Lung (tissue), 12 donors: ENCODE data around the gene SERPING1. TPM values are rescaled to one million over a fixed set of nuclear protein-coding genes. Genes with fewer than 3 reads are reported as not detected.
A peak's percentile ranks its signal among the peaks of the same experiment; 100 is the strongest.

Experiments
- ATAC-seq: fragments of 200-7000 bp; cut with Tn5 transposase; one replicate; pipeline ENCODE4 v1.9.1; 2020; ENCODE audit warnings: moderate number of reproducible peaks; ENCODE audit not compliant: insufficient read depth, low FRiP score
- DNase-seq, 3 donors: peaks; one replicate each; pipeline ENCODE4 v3.0.0-alpha.2; 2013 to 2017
- H3K27ac ChIP-seq, 2 donors: one replicate each; pipeline ENCODE4 v1.5.1; 2013; ENCODE audit warnings: mild to moderate bottlenecking in 2 of 2, moderate library complexity in 2 of 2, control low read depth in 1 of 2, inconsistent platforms in 1 of 2, low read depth in 1 of 2, low read length in 1 of 2
- H3K27me3 ChIP-seq, 3 donors: one replicate each; pipeline ENCODE4 v1.5.1; 2013; ENCODE audit warnings: low read length in 2 of 3; ENCODE audit not compliant: control insufficient read depth in 3 of 3, insufficient read depth in 3 of 3
- H3K36me3 ChIP-seq, 4 donors: one replicate each; pipeline ENCODE4 v1.5.1; 2013; ENCODE audit warnings: low read length in 4 of 4, mild to moderate bottlenecking in 1 of 4, moderate library complexity in 1 of 4; ENCODE audit not compliant: control insufficient read depth in 4 of 4, insufficient read depth in 4 of 4
- H3K4me1 ChIP-seq, 5 donors: one replicate each; pipeline ENCODE4 v1.5.1; 2013; ENCODE audit warnings: low read length in 5 of 5, mild to moderate bottlenecking in 2 of 5, moderate library complexity in 1 of 5; ENCODE audit not compliant: control insufficient read depth in 5 of 5, insufficient read depth in 5 of 5
- H3K4me3 ChIP-seq: one replicate; pipeline ENCODE4 v1.5.1; 2013; ENCODE audit warnings: mild to moderate bottlenecking, control low read depth, moderate library complexity
- H3K9ac ChIP-seq, 2 donors: one replicate each; pipeline ENCODE4 v1.5.1; 2013; ENCODE audit warnings: low read length in 2 of 2, control low read depth in 1 of 2; ENCODE audit not compliant: insufficient read depth in 1 of 2
- H3K9me3 ChIP-seq, 4 donors: one replicate each; pipeline ENCODE4 v1.5.1; 2013; ENCODE audit warnings: low read length in 3 of 4, mild to moderate bottlenecking in 1 of 4, moderate library complexity in 1 of 4; ENCODE audit not compliant: control insufficient read depth in 4 of 4, insufficient read depth in 3 of 4
- WGBS, 2 donors: extraction: QIAGEN DNeasy Blood & Tissue Kit; methylation state at CpG; one replicate each; pipeline ENCODE4 v1.1.7; 2013; 5-methylcytosine and 5-hydroxymethylcytosine counted together
- polyA plus RNA-seq, 2 donors: library from polyadenylated mRNA; stranded (reverse); fragments of 200-250 nt; gene quantifications; one replicate each; pipeline ENCODE4 v1.2.1, GENCODE V29; 2013
- total RNA-seq, 2 donors: library from RNA; depleted of rRNA in 1 of 2; stranded (reverse); fragments of >200 nt in 1 of 2; gene quantifications; one replicate each; pipeline ENCODE4 v1.2.1, GENCODE V29; 2014 to 2021
- TF ChIP-seq, protein P1 (sequence below): IDR thresholded peaks from 2 replicates; pipeline ENCODE4 v1.5.1; 2012; ENCODE audit warnings: mild to moderate bottlenecking; ENCODE audit errors: control extremely low read depth, extremely low read depth
- donor health status: control.
- donor health status: control.
- donor health status: Bipolar disorder and iron deficiency.
- donor health status: healthy.
- donor health status: DM: yes; HTN: yes; CAD: no.

The SERPING1 gene
- total and polyA plus RNA-seq, 4 donors, result 102 to 418 (median 310) TPM

DNA sequence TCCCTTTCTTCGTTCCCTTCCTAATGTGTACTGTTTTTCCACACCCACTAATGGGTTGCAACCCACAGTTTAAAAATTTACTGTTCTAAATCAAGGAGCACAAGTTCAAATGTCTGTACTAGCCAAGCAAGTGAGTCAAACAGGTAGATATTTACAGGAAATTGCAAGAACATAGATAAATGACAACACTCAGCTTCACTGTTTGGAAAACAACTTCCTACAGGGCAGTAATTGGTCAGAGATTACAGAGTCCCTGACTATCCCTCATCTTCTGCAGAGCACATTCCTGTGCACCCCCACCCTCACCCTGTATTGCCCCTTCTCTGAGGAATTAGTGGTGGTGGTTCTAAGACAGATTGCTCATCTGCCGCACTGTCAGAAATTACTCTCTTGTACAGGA, 1.9 kb downstream of the SERPING1 start:
- 22 to 52% methylated on average over 2 of the region's 2 CpGs for WGBS, 2 donors
- no peak for ATAC-seq

DNA sequence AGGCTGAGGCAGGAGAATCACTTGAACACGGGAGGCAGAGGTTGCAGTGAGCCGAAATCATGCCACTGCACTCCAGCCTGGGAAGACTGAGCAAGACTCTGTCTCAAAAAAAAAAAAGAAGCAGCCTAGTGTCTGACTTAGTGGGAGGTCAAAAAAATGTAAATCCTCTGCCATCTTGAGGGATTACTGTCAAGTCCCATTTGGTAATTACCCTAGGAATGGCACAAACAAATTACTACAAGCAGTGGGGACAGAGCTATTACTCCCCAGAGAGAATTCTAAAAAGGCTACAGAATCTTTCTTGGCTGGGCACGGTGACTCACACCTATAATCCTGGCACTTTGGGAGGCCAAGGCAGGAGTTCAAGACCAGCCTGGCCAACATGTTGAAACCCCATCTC, 3.8 kb downstream of the SERPING1 start:
- no peaks in the 10 kb centered on the region for H3K9me3 ChIP-seq
- ATAC-seq (no peak), DNase-seq (no peak)
- peaks cover 0 to 12% (median 8%) of the 10 kb centered on the region in 4 donors for H3K36me3 ChIP-seq
- H3K4me3 ChIP-seq, result no peak overlapping the region
- peaks cover 4 to 34% (median 15%) of the 10 kb centered on the region in 5 donors for H3K4me1 ChIP-seq
- no peak overlapping the region for H3K9ac ChIP-seq
- H3K27me3 ChIP-seq, result no peaks in the 10 kb centered on the region
- TF ChIP-seq, protein P1, sequence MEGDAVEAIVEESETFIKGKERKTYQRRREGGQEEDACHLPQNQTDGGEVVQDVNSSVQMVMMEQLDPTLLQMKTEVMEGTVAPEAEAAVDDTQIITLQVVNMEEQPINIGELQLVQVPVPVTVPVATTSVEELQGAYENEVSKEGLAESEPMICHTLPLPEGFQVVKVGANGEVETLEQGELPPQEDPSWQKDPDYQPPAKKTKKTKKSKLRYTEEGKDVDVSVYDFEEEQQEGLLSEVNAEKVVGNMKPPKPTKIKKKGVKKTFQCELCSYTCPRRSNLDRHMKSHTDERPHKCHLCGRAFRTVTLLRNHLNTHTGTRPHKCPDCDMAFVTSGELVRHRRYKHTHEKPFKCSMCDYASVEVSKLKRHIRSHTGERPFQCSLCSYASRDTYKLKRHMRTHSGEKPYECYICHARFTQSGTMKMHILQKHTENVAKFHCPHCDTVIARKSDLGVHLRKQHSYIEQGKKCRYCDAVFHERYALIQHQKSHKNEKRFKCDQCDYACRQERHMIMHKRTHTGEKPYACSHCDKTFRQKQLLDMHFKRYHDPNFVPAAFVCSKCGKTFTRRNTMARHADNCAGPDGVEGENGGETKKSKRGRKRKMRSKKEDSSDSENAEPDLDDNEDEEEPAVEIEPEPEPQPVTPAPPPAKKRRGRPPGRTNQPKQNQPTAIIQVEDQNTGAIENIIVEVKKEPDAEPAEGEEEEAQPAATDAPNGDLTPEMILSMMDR, result no peak
- H3K27ac ChIP-seq, result no peak overlapping the region
- WGBS, 2 donors, result 93% methylated on average over 3 of the region's 3 CpGs

More for the DNA sequence above, 1.9 kb downstream of the SERPING1 start:
- peak overlapping the region in 1 of 2 donors; percentile 93 for H3K9ac ChIP-seq
- peaks cover 4 to 22% (median 11%) of the 10 kb centered on the region in 5 donors for H3K4me1 ChIP-seq
- DNase-seq, result peak in 1 of 3 donors; percentile 44
- no peak overlapping the region for H3K4me3 ChIP-seq
- H3K9me3 ChIP-seq, result no peaks in the 10 kb centered on the region
- H3K36me3 ChIP-seq, result peaks cover 0 to 8% (median 0%) of the 10 kb centered on the region in 4 donors
- TF ChIP-seq, protein P1, result no peak
- peak overlapping the region in 1 of 2 donors; percentile 94 for H3K27ac ChIP-seq
- no peaks in the 10 kb centered on the region for H3K27me3 ChIP-seq

DNA sequence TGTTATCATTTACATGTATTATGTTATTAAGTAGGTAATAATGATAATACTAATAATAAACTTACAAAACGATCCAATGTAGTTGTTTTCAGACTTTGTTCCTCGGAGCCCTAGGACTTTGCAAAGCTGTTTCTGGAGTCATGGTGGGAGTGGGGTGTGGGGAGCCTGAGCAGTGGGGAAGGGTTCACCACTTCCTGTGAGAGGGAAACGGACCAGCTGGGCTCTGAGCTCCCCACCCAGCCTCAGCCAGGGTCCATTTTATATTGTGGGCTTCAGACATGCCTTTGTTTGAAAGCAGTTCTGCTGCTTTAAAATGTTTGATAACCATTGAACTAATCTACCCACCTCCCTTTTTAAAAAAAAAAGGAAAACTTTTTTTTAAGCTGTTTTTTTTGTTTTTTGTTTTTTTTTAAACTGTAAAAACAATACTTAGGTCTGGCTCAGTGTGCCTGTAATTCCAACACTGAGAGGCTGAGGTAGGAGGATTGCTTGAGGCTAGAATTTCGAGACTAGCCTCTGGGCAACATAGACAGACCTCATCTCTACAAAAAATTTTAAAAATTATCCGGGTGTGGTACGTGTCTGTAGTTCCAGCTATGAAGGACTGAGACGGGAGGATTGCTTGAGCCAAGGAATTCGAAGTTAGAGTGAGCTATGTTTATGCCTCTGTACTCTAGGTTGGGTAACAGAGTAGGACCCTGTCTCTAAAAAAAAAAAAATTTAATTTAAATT, 7.0 kb downstream of the SERPING1 start:
- TF ChIP-seq, protein P1, result no peak
- ATAC-seq (no peak), DNase-seq (peak; percentile 88 to 96 (median 93))
- Histone ChIP-seq H3K36me3 (peaks cover 6 to 20% (median 17%) of the 10 kb centered on the region in 4 donors), H3K4me3 (no peak overlapping the region), H3K27me3 (no peaks in the 10 kb centered on the region), H3K9ac (peak overlapping the region in 1 of 2 donors; percentile 1), H3K27ac (no peak overlapping the region), H3K9me3 (no peaks in the 10 kb centered on the region), H3K4me1 (peaks cover 0 to 20% (median 3%) of the 10 kb centered on the region in 5 donors)
- 50 to 59% methylated on average over 8 of the region's 8 CpGs for WGBS, 2 donors
